GM19043 (cell line): Measurements from ENCODE around the gene PCDHA6.
"Not testable (repeated sequence)": the region's sequence is repeated elsewhere in the genome, so short reads cannot be mapped to it uniquely, and the experiment has no call there.

ENCODE experiments used
- ATAC-seq: cut with Tn5 transposase; IDR thresholded peaks from one replicate; pipeline ENCODE4 v1.9.1; 2021; ENCODE audit warnings: low read depth; ENCODE audit not compliant: unreplicated experiment

PCDHA6 gene

GRCh38 chr5:140827704-140828361 is at the start of gene PCDHA6:
PCDHA6 (plus strand) TSS chr5:140827960; CDS start chr5:140828092, 132 bp downstream.
- no peak for ATAC-seq

- ATAC-seq, result no peak
These were observed 47.2 kb upstream of the PCDHA6 start for GRCh38 chr5:140780512-140780911.

GRCh38 chr5:140785905-140786686 is 41.7 kb upstream of the PCDHA6 start, which contains the start of gene PCDHA1:
PCDHA1 (plus strand) TSS chr5:140786140.
- no peak for ATAC-seq

- ATAC-seq, result not testable (repeated sequence)
These were observed 40.3 kb upstream of the PCDHA6 start for GRCh38 chr5:140787422-140787821.

GRCh38 chr5:140787849-140788504 is 39.8 kb upstream of the PCDHA6 start:
- not testable (repeated sequence) for ATAC-seq

GRCh38 chr5:140791089-140791488 is 36.7 kb upstream of the PCDHA6 start:
- ATAC-seq, result no peak

GRCh38 chr5:140794595-140795258 is 33.0 kb upstream of the PCDHA6 start, which contains the start of gene PCDHA2:
PCDHA2 (plus strand) TSS chr5:140794852.
- no peak for ATAC-seq

- no peak for ATAC-seq
These were observed 32.5 kb upstream of the PCDHA6 start for GRCh38 chr5:140795259-140795641.

GRCh38 chr5:140796072-140796717 is 31.6 kb upstream of the PCDHA6 start:
- not testable (repeated sequence) for ATAC-seq

- no peak for ATAC-seq
These were observed 31.1 kb upstream of the PCDHA6 start for GRCh38 chr5:140796718-140797095.

GRCh38 chr5:140800816-140801493 is 26.8 kb upstream of the PCDHA6 start, which contains the start of gene PCDHA3:
PCDHA3 (plus strand) TSS chr5:140801057.
- no peak for ATAC-seq

- no peak for ATAC-seq
These were observed 26.3 kb upstream of the PCDHA6 start for GRCh38 chr5:140801494-140801841.

GRCh38 chr5:140802381-140802780 is 25.4 kb upstream of the PCDHA6 start:
- not testable (repeated sequence) for ATAC-seq

- ATAC-seq, result no peak
These were observed 24.9 kb upstream of the PCDHA6 start for GRCh38 chr5:140802781-140803271.

GRCh38 chr5:140806834-140807775 is 20.7 kb upstream of the PCDHA6 start, which contains the start of gene PCDHA4:
PCDHA4 (plus strand) TSS chr5:140807068.
- ATAC-seq, result no peak

GRCh38 chr5:140808241-140808888 is 19.4 kb upstream of the PCDHA6 start:
- ATAC-seq, result not testable (repeated sequence)

- no peak for ATAC-seq
These were observed 18.9 kb upstream of the PCDHA6 start for GRCh38 chr5:140808889-140809291.
